Measurements from ENCODE around the gene DDX24. TPM values are rescaled to one million over a fixed set of nuclear protein-coding genes. Genes with fewer than 3 reads are reported as not detected.
A peak's percentile ranks its signal among the peaks of the same experiment; 100 is the strongest.

The DDX24 gene
- total RNA-seq, 1 experiment from 2014 or later, result 203 TPM

DNA sequence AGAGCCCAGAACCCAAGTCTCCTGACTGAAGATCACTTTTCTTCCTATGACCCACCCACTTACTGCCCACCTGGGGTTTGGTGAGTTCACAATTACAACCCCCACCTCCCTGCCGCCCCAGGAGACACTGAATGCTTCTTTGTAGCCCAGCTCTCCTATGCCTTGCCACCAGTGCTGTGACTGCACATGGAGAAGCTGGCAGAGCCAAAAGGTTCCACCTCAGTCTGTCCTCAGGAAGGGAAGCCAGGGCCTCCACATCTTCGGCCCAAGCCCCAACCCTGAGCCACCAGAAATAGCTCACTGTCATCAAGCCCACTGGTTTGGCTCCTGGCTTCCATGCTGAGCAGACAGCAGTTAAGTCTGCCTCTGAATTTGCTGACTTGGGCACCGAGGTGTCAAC lies 29.2 kb downstream of the DDX24 start:
- no peaks in the 10 kb centered on the region for H3K9me3 ChIP-seq (ENCODE audit: low read depth, low read length, poor library complexity, severe bottlenecking)
- H3K4me3 ChIP-seq (ENCODE audit: low read depth, low read length, poor library complexity, severe bottlenecking), result no peak overlapping the region
- H3K36me3 ChIP-seq (ENCODE audit: insufficient read depth, low read length, poor library complexity, severe bottlenecking), result peaks cover 64% of the 10 kb centered on the region
- BruUV-seq (replicated peaks), result no TSS peak
- intact Hi-C loops (cut with micrococcal nuclease; ENCODE audit: unreplicated experiment), result no loop called here
- peaks cover 30% of the 10 kb centered on the region for H3K4me1 ChIP-seq (ENCODE audit: insufficient read depth, low read length, poor library complexity, severe bottlenecking)
- DNase-seq (ENCODE audit: low spot score), result no peak
- H3K27me3 ChIP-seq (replicated peaks; ENCODE audit: insufficient read depth, low read depth, low read length, poor library complexity), result no peaks in the 10 kb centered on the region
- no peak overlapping the region for H3K27ac ChIP-seq (ENCODE audit: low read depth, low read length, poor library complexity, severe bottlenecking)
- CTCF ChIA-PET, result interaction anchor here (0.5 to 1.1 kb wide), 2 partner anchors 81 to 85 kb away, joined by 4 to 9 read pairs; no protein-coding TSS in a partner anchor
- POLR2A ChIA-PET (ENCODE audit: low non-redundant PET), result no interaction called here
- TF ChIP-seq EZH2 (IDR thresholded peaks at IDR 0.05; ENCODE audit: borderline replicate concordance, low read depth, low read length, poor library complexity, severe bottlenecking), result no peak
- TF ChIP-seq, protein P1, sequence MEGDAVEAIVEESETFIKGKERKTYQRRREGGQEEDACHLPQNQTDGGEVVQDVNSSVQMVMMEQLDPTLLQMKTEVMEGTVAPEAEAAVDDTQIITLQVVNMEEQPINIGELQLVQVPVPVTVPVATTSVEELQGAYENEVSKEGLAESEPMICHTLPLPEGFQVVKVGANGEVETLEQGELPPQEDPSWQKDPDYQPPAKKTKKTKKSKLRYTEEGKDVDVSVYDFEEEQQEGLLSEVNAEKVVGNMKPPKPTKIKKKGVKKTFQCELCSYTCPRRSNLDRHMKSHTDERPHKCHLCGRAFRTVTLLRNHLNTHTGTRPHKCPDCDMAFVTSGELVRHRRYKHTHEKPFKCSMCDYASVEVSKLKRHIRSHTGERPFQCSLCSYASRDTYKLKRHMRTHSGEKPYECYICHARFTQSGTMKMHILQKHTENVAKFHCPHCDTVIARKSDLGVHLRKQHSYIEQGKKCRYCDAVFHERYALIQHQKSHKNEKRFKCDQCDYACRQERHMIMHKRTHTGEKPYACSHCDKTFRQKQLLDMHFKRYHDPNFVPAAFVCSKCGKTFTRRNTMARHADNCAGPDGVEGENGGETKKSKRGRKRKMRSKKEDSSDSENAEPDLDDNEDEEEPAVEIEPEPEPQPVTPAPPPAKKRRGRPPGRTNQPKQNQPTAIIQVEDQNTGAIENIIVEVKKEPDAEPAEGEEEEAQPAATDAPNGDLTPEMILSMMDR (conservative IDR thresholded peaks at IDR 0.05; ENCODE audit: low read depth, low read length), result no peak

DNA sequence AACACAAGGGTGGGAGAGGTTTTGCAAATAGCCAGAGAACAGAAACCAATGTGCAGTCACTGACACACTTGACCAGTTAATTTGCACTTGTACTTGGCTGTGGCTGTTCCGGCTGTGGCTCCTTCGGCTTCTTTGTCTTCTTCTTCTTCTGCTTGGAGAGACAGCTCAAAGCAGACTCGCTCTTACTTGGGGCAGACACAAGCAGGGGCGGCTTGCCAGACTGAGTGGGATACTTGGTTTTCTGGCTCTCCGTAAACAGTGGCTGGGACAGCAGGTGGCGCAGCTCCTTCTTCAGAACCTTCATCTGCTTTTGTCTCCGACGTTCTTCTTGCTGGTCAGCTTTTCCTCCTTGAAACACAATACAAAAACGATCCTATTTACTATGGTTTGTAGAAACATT lies 29.9 kb downstream of the DDX24 start:
- Histone ChIP-seq H3K36me3 (ENCODE audit: insufficient read depth, low read length, poor library complexity, severe bottlenecking) (peaks cover 57% of the 10 kb centered on the region), H3K27ac (ENCODE audit: low read depth, low read length, poor library complexity, severe bottlenecking) (no peak overlapping the region), H3K4me1 (ENCODE audit: insufficient read depth, low read length, poor library complexity, severe bottlenecking) (peaks cover 30% of the 10 kb centered on the region), H3K9me3 (ENCODE audit: low read depth, low read length, poor library complexity, severe bottlenecking) (no peaks in the 10 kb centered on the region), H3K4me3 (ENCODE audit: low read depth, low read length, poor library complexity, severe bottlenecking) (no peak overlapping the region), H3K27me3 (replicated peaks; ENCODE audit: insufficient read depth, low read depth, low read length, poor library complexity) (no peaks in the 10 kb centered on the region)
- CTCF ChIA-PET, result interaction anchor here (0.7 to 1.1 kb wide), 2 partner anchors 60 to 85 kb away, joined by 6 to 9 read pairs; no protein-coding TSS in a partner anchor
- TF ChIP-seq, protein P1 (conservative IDR thresholded peaks at IDR 0.05; ENCODE audit: low read depth, low read length), result peak; percentile 70
- no peak for TF ChIP-seq EZH2 (IDR thresholded peaks at IDR 0.05; ENCODE audit: borderline replicate concordance, low read depth, low read length, poor library complexity, severe bottlenecking)
- intact Hi-C loops (cut with micrococcal nuclease; ENCODE audit: unreplicated experiment), result no loop called here
- no TSS peak for BruUV-seq (replicated peaks)
- POLR2A ChIA-PET (ENCODE audit: low non-redundant PET), result interaction anchor here (0.6 kb wide), 1 partner anchor 25 kb away, joined by 3 read pairs; the partner anchor contains the start of gene OTUB2
- DNase-seq (ENCODE audit: low spot score), result peak; percentile 43

DNA sequence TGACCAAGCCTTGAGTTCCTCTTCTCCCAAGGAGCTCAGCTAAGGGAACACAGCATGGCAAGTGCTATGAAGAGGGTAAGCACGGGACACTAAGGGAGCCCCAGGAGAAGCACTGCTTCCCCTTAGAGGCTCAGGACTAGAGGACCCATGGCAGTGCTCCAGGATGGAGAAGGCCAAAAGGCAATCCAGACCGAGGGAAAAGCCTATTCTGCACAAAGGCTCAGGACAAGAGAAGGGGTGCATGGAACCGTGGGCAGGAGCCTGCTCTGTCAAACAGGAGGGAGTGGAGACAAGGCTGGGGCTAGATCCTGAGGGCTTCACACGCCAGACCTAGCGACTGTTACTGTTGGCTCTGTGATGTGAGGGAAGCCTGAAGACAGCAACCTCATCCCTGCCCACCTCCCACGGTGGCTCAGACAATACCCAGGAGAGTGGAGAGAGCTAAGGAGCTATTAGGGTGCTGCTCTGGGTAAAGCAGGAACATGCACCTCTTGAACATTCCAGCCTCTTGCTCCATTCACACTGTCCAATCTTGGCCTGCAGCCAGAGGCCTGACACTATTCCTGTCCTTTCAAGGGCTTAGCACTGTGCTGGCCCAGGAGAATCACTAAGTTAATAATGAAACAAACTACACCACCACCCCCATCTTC lies 30.6 kb downstream of the DDX24 start:
- H3K36me3 ChIP-seq (ENCODE audit: insufficient read depth, low read length, poor library complexity, severe bottlenecking), result peaks cover 54% of the 10 kb centered on the region
- H3K4me3 ChIP-seq (ENCODE audit: low read depth, low read length, poor library complexity, severe bottlenecking), result no peak overlapping the region
- no peak for DNase-seq (ENCODE audit: low spot score)
- H3K4me1 ChIP-seq (ENCODE audit: insufficient read depth, low read length, poor library complexity, severe bottlenecking), result peaks cover 30% of the 10 kb centered on the region
- no peaks in the 10 kb centered on the region for H3K9me3 ChIP-seq (ENCODE audit: low read depth, low read length, poor library complexity, severe bottlenecking)
- no peaks in the 10 kb centered on the region for H3K27me3 ChIP-seq (replicated peaks; ENCODE audit: insufficient read depth, low read depth, low read length, poor library complexity)
- BruUV-seq (replicated peaks), result no TSS peak
- H3K27ac ChIP-seq (ENCODE audit: low read depth, low read length, poor library complexity, severe bottlenecking), result peak overlapping the region; percentile 19
- ChIA-PET POLR2A (ENCODE audit: low non-redundant PET) (interaction anchor here (0.6 kb wide), 1 partner anchor 25 kb away, joined by 3 read pairs; the partner anchor contains the start of gene OTUB2), CTCF (interaction anchor here (0.7 kb wide), 1 partner anchor 61 kb away, joined by 6 read pairs; no protein-coding TSS in a partner anchor)
- TF ChIP-seq EZH2 (IDR thresholded peaks at IDR 0.05; ENCODE audit: borderline replicate concordance, low read depth, low read length, poor library complexity, severe bottlenecking), result no peak
- TF ChIP-seq, protein P1 (conservative IDR thresholded peaks at IDR 0.05; ENCODE audit: low read depth, low read length), result no peak
- intact Hi-C loops (cut with micrococcal nuclease; ENCODE audit: unreplicated experiment), result no loop called here

Measured in A673 (cell line).